WTC11 (cell line): ENCODE measurements around the gene SYT17.

Source experiments
- NFYB ChIP-seq: sonication (generic); formaldehyde crosslinking; conservative IDR thresholded peaks from 2 replicates; pipeline ENCODE4 v1.8.0; 2022; ENCODE audit warnings: low read depth, missing genetic modification reagents
- ZNF232 ChIP-seq: sonication (generic); formaldehyde crosslinking; IDR thresholded peaks from 2 replicates; pipeline ENCODE4 v1.8.0; 2022; ENCODE audit warnings: mild to moderate bottlenecking, missing genetic modification reagents
- TF ChIP-seq, protein P1 (sequence below): fragments of 200-600 bp; IDR thresholded peaks from 2 replicates; pipeline ENCODE4 v1.8.0; 2022; ENCODE audit warnings: antibody characterized with exemption
- TF ChIP-seq, protein P2 (sequence below): sonication (generic); formaldehyde crosslinking; IDR thresholded peaks from 2 replicates; pipeline ENCODE4 v1.8.1; 2022; ENCODE audit warnings: mild to moderate bottlenecking, moderate library complexity, missing genetic modification reagents
- TF ChIP-seq, protein P3 (sequence below): sonication (generic); formaldehyde crosslinking; IDR thresholded peaks from 2 replicates; pipeline ENCODE4 v1.8.0; 2023; ENCODE audit warnings: missing genetic modification reagents
- TF ChIP-seq, protein P4 (sequence below): sonication (generic); formaldehyde crosslinking; IDR thresholded peaks from 2 replicates; pipeline ENCODE4 v1.8.0; 2022; ENCODE audit warnings: mild to moderate bottlenecking, missing genetic modification reagents

DNA sequence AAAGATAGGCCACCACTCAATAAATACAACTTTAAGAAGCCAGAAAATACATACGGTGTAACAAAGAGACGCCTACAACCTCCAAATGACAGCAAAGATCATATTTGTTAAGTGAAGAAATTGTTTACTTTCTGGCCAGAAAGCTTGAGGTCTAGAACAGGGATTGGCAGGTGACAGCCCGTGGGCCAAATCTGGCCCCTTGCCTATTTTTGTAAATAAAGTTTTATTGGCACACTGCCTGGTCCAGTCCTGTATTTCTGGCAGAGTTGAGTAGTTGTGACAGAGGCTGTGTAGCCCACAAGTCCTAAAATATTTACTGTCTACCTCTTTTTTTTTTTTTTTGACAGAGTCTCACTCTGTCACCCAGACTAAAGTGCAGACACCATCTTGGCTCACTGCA, 114.1 kb downstream of the SYT17 start:
- TF ChIP-seq, protein P1, sequence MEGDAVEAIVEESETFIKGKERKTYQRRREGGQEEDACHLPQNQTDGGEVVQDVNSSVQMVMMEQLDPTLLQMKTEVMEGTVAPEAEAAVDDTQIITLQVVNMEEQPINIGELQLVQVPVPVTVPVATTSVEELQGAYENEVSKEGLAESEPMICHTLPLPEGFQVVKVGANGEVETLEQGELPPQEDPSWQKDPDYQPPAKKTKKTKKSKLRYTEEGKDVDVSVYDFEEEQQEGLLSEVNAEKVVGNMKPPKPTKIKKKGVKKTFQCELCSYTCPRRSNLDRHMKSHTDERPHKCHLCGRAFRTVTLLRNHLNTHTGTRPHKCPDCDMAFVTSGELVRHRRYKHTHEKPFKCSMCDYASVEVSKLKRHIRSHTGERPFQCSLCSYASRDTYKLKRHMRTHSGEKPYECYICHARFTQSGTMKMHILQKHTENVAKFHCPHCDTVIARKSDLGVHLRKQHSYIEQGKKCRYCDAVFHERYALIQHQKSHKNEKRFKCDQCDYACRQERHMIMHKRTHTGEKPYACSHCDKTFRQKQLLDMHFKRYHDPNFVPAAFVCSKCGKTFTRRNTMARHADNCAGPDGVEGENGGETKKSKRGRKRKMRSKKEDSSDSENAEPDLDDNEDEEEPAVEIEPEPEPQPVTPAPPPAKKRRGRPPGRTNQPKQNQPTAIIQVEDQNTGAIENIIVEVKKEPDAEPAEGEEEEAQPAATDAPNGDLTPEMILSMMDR: no peak
- TF ChIP-seq, protein P2, sequence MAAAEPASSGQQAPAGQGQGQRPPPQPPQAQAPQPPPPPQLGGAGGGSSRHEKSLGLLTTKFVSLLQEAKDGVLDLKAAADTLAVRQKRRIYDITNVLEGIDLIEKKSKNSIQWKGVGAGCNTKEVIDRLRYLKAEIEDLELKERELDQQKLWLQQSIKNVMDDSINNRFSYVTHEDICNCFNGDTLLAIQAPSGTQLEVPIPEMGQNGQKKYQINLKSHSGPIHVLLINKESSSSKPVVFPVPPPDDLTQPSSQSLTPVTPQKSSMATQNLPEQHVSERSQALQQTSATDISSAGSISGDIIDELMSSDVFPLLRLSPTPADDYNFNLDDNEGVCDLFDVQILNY (CRISPR knock-in tag): no peak
- TF ChIP-seq ZNF232 (CRISPR knock-in tag) (no peak), NFYB (CRISPR knock-in tag) (no peak)
- TF ChIP-seq, protein P3, sequence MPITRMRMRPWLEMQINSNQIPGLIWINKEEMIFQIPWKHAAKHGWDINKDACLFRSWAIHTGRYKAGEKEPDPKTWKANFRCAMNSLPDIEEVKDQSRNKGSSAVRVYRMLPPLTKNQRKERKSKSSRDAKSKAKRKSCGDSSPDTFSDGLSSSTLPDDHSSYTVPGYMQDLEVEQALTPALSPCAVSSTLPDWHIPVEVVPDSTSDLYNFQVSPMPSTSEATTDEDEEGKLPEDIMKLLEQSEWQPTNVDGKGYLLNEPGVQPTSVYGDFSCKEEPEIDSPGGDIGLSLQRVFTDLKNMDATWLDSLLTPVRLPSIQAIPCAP (CRISPR knock-in tag): no peak
- TF ChIP-seq, protein P4, sequence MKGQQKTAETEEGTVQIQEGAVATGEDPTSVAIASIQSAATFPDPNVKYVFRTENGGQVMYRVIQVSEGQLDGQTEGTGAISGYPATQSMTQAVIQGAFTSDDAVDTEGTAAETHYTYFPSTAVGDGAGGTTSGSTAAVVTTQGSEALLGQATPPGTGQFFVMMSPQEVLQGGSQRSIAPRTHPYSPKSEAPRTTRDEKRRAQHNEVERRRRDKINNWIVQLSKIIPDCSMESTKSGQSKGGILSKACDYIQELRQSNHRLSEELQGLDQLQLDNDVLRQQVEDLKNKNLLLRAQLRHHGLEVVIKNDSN (CRISPR knock-in tag): no peak
